ENCODE results near the gene PRRC1. TPM values are rescaled to one million over a fixed set of nuclear protein-coding genes. Genes with fewer than 3 reads are reported as not detected.

The PRRC1 gene
- polyA plus RNA-seq, 1 donor from 2014 or later: 36.3 TPM

GRCh38 chr5:127602896-127603844, 85.7 kb downstream of the PRRC1 start:
- no peak overlapping the region for H2AFZ ChIP-seq (ENCODE audit: low read depth, low read length)
- H3K9me3 ChIP-seq (ENCODE audit: low read length): no peaks in the 10 kb centered on the region
- H3K4me3 ChIP-seq (ENCODE audit: low read length): no peak overlapping the region

More at GRCh38 chr5:127602896-127603844, 85.7 kb downstream of the PRRC1 start:
- TF ChIP-seq SMC3 (conservative IDR thresholded peaks at IDR 0.05; ENCODE audit: poor library complexity) (no peak), MXI1 (conservative IDR thresholded peaks at IDR 0.05; ENCODE audit: poor library complexity, severe bottlenecking) (no peak), TAF1 (IDR thresholded peaks at IDR 0.05; ENCODE audit: low read depth) (no peak), RAD21 (conservative IDR thresholded peaks at IDR 0.05) (no peak), EZH2 (IDR thresholded peaks at IDR 0.05; ENCODE audit: borderline replicate concordance, insufficient read depth, low read length, poor library complexity, severe bottlenecking) (no peak), REST (IDR thresholded peaks at IDR 0.05; ENCODE audit: borderline replicate concordance) (no peak), EP300 (conservative IDR thresholded peaks at IDR 0.05; ENCODE audit: poor library complexity, severe bottlenecking) (no peak), CTCF (IDR thresholded peaks at IDR 0.05; ENCODE audit: poor library complexity, severe bottlenecking) (no peak), POLR2AphosphoS5 (IDR thresholded peaks at IDR 0.05) (no peak)
- no peak overlapping the region for H3K4me2 ChIP-seq (ENCODE audit: low read length)
- no peak overlapping the region for H3K27ac ChIP-seq (ENCODE audit: low read length)
- H3K36me3 ChIP-seq (ENCODE audit: insufficient read depth, low read length): no peaks in the 10 kb centered on the region
- H3K9me2 ChIP-seq (ENCODE audit: insufficient read depth, low read length): no peaks in the 10 kb centered on the region
- no peak overlapping the region for H3K9ac ChIP-seq (ENCODE audit: low read length)
- H3K79me2 ChIP-seq (replicated peaks; ENCODE audit: insufficient read depth, low read length): no peaks in the 10 kb centered on the region
- H4K20me1 ChIP-seq (ENCODE audit: insufficient read depth): no peaks in the 10 kb centered on the region
- H3F3A ChIP-seq (ENCODE audit: insufficient read depth, low read length, poor library complexity, severe bottlenecking): no peaks in the 10 kb centered on the region
- H3K27me3 ChIP-seq (ENCODE audit: insufficient read depth, low read depth, low read length): no peaks in the 10 kb centered on the region

Other genes starting within 250 kb of the PRRC1 start
- gene MEGF10, start 226.8 kb upstream of the PRRC1 start, polyA plus RNA-seq: 0.05 and 0.18 TPM in 2 replicates
- 0.83 and 1.0 TPM in 2 replicates for gene CTXN3, start 131.4 kb downstream of the PRRC1 start, polyA plus RNA-seq
- not detected in 2 replicates for gene CCDC192, start 185.8 kb downstream of the PRRC1 start, polyA plus RNA-seq